HG03378 (cell line): ENCODE results near the gene SGPP2.
A peak's percentile ranks its signal among the peaks of the same experiment; 100 is the strongest.
"Not testable (repeated sequence)": the region's sequence is repeated elsewhere in the genome, so short reads cannot be mapped to it uniquely, and the experiment has no call there.

Experiments used
- ATAC-seq: cut with Tn5 transposase; IDR thresholded peaks from one replicate; pipeline ENCODE4 v1.9.1; 2021; ENCODE audit warnings: mild to moderate bottlenecking, moderate library complexity; ENCODE audit not compliant: unreplicated experiment

SGPP2 gene

DNA sequence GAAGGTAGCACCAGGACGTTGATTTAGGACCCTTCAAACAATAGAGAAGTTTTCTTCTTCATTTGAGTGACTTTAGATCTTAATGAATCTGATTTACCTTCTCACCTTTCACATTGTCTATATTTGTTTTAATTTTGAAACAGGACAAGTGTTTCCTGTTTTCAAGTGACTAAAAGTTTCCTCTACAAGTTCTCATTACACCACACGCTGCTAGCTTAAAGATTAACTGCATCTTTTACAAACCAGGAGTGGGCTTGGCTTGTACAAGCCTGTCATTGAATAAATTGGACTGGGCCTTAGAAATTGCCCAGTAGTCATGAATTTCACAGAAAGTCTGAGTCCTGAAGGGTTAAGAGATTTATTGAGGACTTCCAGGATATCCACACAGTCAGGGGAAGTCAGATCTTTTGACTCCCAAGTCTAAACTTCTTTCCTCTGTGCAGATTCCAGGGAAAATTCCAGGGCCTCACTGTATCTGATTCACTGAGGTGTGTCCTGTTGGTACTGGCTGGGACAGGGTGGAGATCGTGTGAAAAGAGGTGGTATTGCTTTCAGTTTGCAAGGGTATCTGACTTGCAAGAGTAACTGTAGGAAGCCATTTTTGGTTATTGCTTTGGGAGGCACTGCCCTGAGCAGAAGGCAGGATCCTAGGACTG lies 3.4 kb downstream of the SGPP2 start:
- peak; percentile 69 for ATAC-seq

DNA sequence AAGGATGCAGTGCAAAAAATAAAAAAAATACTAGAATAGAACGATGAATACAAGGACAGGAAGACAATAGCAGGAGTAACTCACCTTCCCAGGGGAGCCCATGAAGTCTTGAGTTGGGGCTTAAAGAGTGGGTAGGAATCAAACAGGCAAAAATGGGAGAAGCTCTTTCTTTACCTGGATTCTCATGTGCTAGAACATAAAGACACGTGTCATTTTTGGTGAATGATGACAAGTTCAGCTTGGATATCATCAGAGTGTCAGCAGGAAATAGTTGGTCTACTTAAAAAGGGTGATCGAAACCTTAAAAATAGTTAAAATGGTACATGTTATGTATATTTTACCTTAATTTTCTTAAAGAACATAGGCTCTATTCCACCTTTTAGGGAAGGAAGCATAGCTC lies 5.7 kb downstream of the SGPP2 start:
- no peak for ATAC-seq

DNA sequence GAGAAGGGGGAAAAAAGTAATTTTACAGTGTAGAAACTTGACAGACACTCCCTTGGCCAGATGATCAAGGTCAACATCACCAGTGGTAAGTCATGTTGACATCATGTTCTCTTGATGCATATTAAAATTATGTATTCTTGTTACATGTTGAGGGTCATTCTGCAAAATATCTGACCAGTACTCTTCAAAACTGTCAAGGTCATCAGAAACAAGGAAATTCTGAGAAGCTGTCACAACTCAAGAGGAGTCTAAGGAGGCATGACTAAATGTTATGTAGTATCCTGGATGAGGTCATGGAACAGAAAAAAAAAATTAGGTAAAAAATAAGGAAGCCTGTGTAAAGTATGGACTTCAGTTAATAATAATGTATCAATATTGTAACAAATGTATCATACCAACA lies 6.3 kb downstream of the SGPP2 start:
- no peak for ATAC-seq

DNA sequence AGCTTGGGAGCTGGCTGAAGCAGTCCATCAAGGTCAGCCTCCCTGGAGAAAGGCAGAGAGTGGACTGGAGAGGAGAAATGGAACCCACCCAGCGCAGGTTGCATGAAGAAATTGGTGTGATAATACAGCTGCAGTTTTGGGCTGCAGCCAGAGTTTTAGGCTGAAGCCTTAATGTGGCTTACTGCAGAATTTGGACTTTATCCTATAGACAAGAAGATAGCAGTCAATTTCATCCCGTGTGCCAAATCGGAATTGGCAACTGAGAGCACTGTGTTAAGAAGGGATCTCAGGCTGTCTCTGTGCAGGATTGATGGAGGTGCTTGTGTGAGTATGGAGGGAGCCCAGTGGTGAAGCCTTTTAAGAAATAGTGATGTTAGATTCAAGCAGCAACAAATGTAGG lies 7.5 kb downstream of the SGPP2 start:
- ATAC-seq: no peak

DNA sequence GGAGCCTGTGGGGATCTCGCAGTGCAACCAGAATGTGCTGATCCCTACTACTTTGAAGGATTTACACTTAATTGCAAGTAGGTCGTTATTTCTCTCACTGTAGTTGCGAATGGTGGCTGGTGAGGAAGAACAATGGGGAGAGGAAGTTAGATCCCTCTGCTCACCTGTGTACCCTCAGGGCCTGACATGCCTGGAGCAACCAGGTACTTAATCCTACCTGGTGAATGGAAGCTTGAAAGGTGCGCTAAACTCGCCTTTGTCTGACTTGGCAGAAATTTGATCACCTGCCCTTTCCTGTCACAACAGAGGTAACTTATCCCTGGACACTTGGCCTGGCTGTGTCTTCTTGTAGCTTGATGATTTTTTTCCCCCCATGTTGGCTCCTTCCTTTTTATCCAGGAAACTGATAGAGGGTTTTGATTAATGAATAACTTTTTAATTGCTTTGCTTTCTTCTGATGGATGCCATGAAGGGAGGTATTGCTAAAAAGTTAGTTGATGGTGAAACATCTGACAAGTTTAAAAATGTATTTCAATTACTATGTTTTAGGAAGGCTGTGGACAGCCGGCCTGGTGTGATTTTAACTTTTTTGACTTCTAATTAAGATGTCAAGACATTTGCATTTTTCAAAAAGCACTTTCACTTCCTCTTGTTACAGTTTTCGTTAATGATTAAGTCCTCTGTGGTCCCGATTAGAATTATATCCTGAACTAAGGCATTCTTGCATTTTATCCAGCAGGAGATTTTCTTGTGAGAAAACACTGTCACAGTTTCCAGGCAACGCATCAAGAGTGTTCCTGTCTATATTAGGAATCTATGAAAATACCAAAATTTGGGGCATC lies 9.2 kb downstream of the SGPP2 start:
- ATAC-seq: peak; percentile 91

DNA sequence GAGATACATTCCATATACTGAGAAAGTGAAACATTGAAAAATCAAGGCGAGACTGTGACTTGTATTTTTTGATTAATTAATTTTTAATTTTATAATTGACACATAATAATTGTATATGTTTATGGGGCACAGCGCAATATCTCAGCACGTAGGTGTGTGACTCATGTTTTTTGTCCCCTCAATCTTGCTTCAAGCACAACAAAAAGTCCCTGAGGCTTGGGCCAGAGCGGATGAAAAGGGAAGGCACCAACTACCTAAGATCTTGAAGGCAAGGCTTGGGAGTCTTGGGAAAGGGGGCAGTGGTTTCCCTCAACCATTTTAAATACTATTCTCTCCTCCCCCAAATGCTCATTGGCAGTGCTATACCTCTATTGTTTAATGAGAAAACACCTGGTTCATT lies 9.9 kb downstream of the SGPP2 start:
- peak; percentile 41 for ATAC-seq

DNA sequence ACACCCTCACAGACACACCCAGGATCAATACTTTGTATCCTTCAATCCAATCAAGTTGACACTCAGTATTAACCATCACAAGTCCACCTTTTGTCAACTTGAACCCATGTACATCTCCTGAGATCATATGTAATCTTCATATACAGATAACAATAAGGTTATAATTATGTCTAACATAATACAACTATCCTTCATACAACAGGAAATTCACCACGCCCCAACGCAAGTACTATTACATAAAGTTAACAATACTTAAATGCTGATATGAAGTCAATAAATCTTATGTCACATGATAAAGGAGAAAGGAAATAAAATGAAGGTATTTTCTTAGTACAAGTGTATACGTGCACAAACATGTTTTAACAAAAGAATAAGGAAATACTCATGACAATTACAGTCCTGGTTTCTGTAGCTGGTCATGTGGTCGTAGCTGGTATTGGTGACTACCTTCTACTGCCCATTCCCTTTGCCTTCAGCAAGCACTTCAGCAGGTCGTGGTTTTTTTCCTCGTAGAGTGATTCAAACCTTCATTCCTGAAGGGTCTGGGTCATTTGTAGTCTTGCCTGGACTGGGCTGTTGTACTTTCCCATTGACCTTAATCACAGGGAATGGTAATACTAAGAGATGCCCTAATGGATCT lies 11.2 kb downstream of the SGPP2 start:
- not testable (repeated sequence) for ATAC-seq

DNA sequence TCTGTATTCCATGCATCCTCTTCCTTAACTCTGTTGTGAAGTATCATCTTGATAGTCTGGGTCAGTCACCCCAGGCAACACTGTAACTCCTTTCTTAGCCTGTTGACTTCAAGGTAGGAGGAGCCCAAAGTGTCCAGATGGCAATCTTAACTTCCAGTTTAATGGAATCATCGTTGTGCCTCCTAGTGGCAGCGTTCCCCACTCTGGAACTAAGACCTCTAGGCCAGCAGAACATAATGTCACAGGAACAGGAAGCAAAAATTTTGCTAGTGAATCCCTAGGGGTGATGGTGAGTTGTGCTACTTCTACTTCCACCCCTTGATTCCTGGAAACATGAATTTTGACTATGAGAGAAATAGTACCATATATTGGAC lies 11.7 kb downstream of the SGPP2 start:
- no peak for ATAC-seq

DNA sequence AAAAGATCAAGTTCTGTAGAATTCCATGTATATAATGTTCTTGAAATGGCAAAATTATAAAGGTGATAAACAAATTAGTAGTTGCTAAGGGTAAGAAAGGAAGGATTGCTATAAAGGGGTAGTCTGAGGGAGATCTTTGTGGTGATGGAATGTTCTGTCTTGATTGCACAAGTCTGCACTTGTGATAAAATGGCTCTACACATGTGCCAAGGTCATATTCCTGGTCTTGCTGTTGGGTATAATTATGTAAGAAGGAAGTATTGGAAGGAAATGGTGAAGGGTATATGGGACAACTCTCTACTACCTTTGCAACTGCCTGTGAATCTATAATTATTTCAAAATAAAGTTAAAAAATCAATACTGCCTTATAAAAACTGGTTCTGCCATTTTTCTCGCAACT lies 15.3 kb downstream of the SGPP2 start:
- no peak for ATAC-seq

DNA sequence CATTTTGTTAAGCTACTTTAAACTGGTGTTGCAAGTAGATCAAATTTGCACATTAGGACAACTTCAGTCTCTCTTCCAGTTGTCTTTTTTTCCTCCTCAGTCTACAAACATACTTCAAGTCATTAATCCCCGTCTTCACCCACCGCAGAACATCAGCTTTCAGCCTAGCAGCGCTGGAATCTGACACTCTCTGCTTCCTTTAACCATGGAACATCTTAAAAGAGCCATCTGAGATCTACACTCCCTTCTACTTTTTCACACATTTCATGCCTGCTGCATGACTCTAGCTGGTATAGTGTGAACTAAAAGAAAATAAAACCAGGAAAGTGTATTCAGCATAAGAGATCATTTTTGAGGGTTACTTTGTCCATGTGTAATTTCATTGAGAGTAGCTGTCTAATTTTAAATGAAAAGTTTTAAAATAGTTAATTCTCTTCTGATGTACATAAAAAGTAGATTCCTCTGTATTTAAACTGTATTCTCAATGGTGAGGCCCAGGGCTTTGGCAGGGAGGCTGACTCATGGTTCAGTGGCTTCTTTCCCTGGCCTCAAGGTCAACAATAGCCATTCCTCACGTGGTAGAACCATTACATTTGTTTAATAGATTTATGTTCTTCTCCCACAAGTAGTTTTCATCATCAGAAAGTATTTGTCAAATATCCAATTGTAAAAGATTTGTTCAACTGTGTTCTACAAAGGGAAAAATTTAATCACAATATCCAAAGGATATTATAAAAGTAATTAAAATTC lies 16.5 kb downstream of the SGPP2 start:
- ATAC-seq: no peak

DNA sequence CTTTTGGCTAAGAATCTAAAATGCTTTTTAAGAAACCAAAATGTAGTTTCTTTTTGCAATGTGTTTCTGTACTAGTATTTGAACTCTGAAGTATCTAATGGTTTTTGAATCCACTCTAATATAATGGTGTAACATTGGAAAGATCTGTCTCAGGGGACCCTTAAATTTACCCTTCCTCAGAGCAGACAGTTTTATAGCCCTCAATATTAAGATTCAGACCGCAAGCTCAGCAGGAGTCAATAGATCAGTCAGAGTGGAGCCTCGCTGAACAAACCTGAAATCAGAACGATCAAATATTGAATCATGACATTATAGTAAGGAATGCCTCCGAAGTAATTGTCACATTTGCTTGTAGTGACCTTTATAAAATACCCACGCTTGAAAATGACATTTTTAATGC lies 18.3 kb downstream of the SGPP2 start:
- ATAC-seq: no peak

DNA sequence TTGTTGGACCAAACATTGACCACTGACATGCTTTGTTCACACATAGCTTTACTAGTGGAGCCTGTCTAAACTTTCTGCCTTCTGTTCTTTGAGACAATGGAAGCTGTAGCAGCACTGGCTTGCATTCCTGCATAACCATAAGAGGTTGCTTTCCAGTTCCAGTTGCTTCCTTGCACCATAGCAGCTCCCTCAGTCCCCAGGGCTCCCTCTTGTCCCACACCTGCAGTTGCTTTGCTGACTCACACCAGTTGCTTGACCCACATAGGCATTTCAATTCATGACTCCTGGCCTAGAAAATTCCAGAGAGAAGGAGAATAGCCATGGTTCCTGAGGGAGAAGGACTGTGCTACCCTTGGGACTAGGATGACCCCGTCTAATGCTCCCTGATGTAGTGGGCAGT lies 20.9 kb downstream of the SGPP2 start:
- ATAC-seq: no peak

DNA sequence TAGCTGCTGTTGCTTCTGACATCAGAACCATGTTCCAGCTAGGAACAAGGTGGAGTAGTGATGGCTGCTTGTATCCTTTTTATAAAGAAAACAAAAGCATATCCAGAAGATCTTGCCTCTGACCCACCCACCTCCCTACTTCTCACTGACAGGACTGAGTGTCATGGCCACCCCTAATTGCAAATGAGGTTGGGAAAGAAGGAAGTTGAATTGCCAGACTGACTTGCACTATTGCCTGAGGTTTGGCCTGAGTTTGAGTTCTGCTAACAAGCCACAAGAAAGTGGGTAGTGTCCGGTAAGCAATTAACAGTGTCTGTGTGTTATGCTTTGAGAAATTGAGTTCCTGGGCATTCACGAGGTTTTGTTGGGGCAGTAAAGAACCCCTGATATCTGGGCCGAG lies 22.8 kb downstream of the SGPP2 start:
- no peak for ATAC-seq

DNA sequence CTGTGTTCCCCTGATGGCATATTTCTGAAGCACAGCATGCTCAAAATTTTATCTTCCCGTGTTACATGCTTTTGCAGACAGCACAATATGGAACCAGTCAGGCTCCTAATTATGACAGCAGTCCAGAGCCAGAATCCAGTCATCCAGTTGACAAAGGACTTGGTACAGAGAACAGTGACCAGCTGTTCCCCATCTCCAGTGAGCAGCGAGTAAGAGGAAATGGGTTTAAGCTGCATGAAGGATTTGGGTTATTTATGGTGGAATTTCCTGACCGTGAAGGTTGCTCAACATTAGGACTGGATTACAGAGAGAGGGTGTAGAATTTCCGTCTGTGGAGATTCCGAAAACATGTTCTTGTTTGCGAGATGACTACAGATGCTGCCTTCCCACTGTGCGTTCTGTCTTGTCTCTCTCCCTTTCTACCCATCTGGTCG lies 24.4 kb downstream of the SGPP2 start:
- ATAC-seq: no peak

DNA sequence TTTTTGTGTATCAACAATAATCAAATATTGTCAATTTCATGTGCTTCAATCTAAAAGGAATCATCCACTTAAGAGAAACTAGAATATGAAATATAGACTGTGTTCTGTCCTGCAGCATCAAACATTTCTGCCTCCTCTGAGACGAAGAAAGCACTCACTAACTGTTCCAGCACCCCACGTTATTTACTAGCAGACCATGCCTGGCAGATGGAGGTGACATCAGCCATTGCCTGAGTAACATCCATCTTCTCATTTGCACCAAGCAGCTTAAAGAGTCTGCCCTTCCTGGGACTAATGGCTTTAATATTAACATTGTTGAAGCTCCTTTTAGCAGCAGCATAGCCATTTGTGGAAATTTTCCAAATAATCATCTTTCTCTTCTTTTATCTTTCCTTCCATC lies 25.7 kb downstream of the SGPP2 start:
- ATAC-seq: no peak

DNA sequence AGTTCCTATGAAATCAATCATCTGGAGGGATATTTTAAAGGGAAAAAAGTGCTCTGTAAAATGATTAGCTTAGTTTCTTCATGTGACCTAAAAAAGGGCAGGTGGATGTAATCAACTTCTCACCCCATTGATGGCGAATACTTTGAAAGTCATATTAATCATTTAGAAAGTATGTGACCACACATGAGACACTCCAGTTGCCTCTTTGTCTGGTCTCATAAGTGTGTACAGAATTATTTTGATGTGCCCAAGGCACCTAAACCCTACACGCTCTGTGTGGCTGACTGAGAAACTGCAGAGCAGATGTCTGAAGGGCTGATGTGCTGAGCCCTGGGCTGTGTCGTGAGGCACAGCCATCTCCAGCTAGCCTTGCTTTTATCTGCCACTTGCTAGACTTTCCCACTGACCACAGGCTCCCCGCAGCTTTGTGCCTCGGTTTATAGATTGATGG lies 26.9 kb downstream of the SGPP2 start:
- ATAC-seq: peak; percentile 100

DNA sequence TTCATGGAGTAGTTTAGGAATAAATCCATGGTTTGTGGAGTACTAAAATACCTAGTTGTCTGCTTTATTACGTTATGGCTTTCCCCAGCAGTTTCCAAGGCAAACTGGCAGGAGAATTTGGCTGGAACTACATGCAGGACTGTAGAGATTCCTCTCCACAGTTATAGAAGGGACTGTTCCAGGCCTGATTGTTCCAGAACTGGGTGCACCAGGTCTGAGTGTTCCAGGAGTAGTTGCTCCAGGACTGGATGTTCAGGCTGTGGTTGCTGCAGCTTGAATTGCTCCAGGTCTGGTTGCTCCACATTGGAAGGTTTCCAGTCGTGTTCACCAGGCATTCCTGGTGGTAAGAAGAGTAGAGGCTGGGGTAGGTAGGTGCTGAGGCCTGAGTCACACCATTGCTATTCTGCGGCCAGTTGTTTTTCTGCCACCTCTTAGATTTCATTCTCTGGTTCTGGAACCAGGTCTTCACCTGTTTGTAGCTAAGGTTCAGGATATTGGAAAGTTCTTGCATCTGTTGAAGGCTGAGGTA lies 28.1 kb downstream of the SGPP2 start:
- no peak for ATAC-seq

DNA sequence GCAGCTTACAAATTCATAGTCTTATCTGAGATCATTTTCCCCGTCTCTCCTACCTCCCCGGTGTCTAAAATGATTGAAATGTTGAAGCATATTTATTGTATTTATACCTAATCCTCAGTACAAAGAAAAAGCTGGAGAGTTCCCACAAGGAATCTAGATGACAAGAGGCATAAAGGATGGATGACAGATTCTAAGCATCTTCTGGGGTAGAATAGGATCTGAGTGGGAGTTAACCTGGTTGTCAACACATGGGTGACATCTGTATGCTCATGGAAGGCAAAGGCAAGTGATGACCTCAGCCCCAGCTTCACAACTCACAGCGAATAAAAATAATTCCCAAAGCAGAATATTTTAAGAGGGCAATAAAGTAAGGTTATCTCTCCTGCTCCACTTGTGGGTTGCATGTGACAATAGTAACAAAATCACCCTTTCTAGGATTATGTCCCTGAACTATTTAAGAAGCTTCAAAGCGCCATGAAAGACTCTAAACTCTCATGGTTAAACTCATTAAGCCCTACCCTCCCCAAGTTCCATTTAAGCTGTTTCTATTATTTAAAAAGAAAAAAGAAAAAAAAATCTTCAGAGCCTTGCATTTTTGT lies 32.2 kb downstream of the SGPP2 start:
- ATAC-seq: no peak

DNA sequence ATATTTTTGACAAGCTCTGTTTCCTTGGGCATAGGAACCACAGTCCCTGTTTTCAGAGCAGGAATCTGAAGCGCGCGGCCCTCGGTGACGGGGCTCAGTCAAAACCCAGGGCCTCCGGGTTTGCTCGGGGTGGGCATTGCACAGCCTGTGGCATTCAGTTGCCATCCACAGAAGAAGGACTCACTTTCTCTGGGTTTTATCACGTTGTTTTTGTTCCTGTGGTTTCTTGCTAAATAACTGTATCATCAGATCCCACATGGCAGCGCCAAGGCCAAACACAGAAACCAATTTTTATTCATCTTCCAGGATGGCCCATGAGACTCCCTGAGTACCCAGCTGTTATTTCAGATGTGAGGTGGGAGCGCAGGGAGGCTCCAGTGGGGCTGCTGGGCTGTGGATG lies 35.6 kb downstream of the SGPP2 start:
- no peak for ATAC-seq

DNA sequence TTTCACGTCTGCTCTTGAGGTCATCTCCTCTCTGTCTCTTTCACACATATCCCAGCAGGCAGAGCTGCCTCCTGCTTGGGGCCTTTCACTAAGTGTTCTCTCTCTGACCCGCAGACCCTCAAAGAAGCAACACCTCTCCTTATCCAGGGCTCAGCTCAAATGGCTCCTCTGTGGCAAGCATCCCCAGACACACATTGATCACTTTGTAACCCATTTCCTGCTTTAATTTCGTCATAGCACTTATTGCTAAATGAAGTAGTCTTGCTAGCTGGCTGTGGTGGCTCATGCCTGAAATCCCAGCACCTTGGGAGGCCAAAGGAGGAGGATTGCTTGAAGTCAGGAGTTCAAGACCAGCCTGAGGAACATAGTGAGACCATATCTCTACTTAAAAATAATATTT lies 41.4 kb downstream of the SGPP2 start:
- no peak for ATAC-seq

DNA sequence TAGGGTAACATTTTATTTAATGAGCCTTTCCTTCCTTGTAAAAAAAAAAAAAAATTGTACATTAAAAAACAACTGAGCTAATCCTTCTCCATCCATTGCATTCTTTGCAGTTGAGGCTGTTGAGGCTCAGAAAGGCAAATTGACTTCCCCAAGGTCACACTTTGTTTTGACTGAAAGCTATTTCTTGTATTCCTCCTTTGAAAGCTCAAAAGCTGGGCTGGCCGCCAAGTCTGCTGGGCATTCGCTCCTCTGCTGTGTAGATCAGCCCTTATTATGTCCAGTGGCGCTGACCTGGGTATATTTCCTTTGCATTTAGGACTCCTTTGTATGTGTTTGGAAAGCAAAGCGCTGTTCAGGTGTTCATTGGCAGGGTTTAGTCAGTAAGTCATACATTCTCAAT lies 44.0 kb downstream of the SGPP2 start:
- no peak for ATAC-seq
